Stimulated activated CD8-positive, alpha-beta memory T cell treated with anti-CD3 and anti-CD28 coated beads, Interleukin-7, amount 100 ng/mL, for 1 hour (primary cell): ENCODE data around the gene SAFB2.

Experiments used
- DNase-seq, 2 donors: peaks; one replicate each; pipeline ENCODE4 v3.0.0-alpha.2; 2020; ENCODE audit warnings: low read depth in 2 of 2

Gene SAFB2

DNA sequence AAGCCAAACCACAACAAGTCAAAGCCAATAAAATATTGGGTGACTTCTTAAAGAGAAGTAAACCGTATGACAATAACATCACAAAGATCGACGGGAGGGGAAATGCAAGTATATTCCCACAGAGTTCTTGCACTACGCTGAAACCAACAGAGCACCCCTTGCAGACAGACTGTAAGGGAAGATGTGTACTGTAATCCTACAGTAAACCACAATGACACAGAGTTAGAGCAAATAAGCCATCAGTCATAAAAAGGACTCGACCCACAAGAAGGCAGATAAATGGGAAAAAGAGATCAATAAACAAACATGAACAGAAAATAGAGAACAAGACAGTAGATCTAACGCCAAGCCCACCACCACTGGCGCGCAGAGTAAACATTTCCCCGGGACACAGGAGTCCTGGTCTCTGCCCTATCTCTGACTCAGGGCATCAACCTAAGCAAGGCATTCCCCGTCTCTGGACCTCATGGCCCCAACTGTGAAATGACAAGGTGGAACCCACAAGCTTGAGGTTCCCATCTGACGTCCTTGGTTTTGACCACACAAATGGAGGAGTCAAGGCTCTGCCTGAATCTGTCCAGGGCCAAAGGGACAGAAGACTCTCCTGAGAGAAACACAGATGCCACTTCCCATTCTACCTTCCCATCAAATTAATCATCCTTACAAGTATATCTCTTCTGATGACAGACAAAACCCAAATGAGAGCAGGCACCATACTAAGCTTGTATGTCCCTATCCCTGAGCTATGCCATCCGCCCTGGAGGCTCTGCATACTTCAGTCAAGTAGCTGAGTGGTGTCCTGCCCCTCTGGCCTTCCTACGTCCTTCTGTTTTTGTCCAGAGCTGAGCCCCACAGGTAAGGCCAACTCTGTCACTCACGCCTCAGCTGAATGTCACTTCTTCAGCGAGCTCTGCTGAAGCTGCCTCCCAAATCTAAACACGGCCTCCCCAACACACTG is 15.0 kb downstream of the SAFB2 start:
- no peak for DNase-seq

DNA sequence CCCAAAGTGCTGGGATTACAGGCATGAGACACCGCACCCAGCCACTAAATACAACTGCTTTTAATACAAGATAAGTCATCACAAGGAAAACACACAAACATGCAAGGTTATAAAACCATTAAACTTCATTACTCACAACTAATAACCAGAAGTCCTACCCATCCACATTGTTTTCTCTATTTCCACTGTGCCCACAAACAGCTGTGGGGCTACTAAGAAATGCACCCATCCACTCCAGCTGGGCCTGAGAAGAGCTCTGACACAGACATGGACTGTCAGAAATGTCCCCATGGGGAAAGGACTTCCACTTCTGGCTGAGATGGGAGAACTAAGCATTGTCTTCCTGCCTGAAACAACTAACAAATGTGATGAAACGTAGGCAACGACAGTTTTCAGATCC is 17.2 kb downstream of the SAFB2 start:
- DNase-seq = no peak

DNA sequence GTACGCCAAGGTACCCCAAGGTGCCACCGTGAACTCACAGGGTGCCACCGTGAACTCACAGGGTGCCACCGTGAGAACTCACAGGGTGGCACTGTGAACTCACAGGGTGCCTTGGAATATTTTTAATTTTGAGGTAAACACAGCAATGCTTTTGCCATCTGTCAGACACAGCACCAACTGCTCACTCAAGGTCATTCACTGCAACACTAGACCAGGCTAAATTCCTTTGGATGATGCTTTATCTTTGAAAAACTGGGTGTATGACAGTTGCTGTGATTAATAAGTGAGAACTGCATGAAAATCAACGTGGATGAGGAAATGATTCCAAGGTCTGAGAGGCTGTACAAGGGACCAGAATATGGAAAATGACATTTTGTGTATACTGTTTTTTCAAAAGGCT is 18.9 kb downstream of the SAFB2 start:
- no peak for DNase-seq

DNA sequence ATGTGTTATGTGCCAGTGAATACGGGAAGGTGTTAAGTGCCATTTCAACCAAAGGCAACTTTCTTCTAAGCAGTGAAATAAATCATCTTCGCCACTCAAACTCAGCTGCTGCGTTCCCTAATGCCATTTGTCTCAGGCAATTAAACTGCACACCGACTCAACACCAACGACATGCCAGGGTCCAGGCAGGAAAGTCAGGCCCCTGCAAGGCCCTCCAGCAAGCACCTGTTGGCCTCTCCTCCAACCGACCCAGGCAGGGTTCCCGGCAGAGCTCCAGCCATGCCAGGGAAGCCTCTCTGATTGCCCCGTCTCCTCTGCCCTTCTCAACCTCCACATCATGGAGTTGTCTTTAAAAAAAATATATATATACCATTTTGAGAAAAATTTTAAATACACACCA is 21.8 kb downstream of the SAFB2 start:
- no peak for DNase-seq

DNA sequence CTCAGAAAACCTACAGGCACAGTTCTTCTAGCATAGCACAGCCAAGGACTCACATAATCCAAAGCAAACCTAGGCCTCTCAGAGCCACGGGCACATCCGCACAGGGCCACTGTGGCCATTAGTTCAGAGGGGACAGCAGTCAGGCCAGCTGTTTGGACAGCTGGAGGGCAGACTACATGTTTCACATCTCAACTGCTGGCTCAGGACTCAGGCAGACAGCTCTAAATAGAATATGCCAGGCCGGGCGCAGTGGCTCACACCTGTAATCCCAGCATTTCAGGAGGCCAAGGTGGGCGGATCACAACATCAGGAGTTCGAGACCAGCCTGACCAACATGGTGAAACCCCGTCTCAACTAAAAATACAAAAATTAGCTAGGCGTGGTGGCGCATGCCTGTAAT is 26.8 kb downstream of the SAFB2 start:
- no peak for DNase-seq

DNA sequence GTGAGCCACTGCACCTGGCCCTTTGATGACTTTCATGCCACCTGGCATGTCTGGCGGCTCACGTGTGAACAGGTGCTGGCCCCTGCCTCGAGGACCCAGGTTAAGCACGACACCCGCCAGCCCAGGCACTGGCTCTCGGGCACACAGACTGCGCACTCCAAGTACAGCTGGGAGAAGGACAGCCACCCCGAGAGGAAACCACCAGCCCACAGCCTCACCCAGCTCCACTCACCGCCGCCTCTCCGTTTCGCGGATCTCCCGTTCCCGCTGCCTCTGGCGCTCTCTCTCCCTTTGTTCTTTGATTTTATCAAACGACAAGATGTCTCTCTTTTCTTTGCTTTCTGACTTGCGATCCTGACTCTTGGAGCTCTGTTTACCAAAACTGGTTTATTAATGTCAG is 27.4 kb downstream of the SAFB2 start:
- no peak for DNase-seq

DNA sequence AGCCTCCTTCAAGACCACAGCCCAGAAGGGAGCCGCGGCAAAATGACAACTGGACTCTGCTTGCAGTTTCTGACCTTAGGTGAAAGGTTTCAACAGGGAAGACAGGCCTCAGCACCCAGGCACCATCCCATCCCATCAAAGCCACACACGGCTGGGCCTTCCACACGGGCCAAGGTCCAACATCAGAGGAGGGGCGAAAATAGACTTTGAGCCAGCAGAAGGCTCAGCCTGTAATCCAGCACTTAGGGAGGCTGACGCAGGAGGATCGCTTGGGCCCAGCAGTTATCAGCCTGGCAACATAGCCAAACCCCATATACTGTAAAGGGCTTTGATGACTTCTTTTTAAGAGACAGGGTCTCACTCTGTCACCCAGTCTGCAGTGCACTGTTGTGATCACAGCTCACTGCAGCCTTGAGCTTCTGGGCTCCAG is 28.0 kb downstream of the SAFB2 start:
- no peak for DNase-seq

DNA sequence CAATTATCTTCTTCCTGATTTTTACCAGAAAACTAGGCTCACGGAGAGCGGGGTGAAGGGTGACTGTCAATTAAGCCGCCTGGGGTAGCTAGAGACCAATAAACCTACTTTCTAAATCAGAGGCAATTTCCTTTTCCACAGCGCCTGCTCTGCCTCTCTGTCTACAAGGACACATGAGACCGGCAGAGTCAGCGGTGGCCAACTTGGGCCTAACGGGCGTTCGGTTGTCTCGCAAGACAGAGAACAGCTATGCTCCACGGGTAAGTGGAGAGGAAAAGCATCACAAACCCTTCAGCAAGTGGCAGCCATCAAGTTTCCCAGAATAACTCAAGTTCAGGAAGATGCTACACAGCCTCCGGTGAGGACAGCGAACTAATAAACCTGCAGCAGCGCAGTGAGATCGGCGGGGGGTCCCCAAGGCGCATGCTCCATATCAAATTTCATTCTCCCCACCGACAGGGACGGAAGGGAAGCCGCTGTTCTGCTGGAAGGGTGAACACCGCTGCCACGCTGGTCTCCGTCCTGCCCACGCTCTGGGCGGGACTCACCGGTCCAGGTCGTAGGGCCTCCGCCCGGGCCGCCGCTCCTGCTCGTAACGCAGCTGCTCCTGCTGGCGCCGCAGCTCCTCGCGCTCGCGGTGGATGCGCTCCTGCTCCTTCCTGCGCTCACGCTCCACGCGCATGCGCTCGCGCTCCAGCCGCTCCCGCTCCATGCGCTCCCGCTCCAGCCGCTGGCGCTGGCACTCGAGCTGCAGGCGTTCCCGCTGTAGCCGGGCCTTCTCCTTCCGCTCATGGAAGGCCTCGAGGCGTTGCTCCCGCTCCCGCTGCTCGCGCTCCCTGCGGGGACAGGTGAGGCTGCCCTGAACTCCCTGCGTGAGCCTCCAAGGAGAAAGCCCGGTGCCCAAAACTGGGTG is 29.0 kb downstream of the SAFB2 start:
- DNase-seq = no peak

DNA sequence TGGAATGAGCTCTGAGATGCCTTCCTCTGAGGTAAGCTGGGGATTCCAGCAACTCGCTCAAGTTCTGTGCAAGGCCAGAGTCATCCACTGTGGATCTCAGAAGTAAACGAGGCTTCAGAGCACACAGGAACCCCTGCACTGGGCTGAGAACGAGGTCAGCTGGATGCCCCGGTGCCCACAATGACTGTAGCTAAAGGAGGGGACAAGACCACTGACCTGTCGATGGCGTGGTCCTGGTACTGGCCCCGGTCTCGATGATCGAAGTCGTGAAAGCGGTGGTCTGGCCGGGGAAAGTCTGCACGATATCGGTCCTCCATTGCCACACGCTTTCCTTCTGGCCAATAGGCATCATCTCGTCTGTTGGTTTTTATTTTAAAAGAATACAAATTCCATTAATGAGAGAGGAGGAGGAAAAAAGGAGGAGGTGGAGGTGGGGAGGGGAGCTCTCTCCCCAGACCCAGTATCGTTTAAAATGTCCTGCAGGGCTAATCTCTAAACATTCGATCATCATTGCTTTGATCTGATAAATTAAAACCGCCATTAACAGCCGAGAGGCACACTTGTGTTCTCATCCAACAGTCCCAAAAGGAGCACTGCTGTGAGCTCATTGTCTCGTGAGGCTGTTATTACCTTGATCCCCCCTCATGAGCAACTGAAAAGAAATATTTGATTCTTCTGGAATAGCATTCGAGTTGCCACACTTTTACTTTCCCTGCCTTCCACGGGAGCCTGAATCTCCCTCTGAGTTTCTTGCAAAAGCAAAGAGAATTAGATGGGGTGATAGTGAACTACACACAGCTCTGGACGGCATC is 29.8 kb downstream of the SAFB2 start:
- DNase-seq = no peak

DNA sequence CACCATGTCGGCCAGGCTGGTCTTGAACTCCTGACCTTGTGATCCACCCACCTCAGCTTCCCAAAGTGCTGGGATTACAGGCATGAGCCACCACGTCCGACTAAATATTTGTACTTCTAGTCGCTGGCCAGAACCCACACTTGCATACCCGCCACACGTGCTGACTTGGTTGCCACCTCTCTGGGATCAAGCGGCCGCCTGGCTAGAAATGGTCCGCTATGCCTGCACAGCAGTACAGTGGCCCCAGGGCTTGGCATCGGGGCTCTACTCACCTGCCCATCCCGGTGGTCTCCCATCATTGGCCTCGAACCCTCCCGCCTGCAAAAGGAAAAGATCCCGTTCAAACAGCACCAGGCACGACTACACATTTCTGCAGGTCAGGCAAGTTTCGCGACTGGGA is 31.1 kb downstream of the SAFB2 start:
- DNase-seq = no peak

DNA sequence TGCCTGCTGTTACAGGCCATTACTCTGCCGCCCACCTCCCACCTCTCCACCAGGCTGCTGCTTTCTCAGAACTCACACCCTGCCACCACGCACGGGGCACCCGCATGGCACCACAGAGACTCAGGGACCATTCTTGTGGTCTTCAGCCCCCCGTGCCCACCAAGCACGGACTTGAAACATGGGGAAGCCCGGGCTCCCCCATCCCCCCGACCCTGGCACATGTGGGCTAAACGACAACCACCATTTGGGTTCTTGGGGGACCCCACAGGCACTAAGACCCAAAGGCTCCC is 31.8 kb downstream of the SAFB2 start:
- no peak for DNase-seq

DNA sequence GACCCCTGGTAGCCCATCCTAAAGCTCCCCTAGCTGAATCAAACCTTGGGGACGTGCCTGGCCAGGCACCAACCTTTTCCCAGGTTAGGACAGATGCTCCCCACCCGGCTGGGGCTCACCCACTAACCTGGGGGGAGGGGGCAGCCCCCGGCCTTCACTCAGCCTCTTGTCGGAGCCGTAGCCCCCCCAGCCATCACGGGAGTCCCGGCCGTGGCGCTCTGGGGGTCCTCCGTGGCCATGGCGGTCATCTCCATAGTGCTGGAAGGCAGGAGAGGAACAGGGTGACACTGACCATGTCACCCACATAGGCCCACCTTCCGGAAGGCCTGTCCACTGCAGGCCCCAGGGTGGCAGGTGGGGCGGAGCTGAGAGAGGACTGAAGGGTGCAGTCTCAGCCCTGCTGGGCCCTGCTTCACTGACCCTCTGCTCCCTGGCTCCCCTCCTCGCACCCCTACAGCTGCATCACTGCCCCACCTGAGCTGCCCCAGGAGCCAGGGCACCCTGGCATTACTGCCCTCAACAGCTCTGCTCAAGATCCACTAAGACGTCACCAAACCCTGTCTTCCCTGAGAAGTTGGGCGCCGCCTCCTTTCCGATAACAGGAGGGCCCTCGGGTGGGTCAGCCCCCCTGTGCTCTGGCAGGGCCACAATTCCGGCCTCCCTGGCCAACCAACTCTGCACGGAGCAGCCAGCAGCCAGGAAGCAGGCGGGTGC is 32.3 kb downstream of the SAFB2 start:
- DNase-seq = no peak

DNA sequence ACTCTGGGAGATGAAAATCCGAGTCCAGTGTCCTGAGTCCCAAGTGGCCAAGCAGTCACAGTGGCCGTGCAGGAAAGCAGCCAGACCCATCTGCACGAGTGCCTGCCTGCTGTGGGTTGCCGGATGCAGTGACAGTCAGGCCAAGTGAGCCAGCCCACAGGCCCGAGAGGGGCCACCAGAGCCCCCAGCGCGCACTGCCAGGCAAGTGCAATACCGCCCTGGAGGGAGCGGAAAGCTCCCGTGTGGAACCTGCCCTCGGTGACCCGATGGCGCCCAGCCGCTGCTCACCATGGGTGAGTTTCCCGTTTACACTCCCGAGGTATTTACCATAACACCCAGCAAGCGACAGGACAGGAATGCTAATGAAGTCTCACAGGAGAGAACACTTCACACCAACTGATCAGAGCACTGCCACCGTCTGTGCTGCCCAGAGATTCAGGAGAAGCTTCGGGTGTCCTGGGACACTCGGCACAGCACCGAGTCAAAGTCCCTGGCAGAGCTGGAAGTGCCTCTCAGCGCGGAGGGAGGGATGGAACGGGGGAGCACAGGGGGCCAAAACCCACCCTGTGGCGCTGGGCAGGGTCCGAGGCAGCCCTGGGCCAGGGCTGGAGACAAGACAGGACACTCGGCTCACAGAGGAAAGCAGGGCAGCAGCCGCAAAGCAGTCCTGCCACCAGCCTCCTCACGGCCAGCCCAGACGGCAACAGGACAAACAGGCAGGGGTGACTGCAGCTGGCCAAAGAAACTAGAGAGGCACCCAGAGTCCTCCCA is 33.5 kb downstream of the SAFB2 start:
- DNase-seq = no peak

DNA sequence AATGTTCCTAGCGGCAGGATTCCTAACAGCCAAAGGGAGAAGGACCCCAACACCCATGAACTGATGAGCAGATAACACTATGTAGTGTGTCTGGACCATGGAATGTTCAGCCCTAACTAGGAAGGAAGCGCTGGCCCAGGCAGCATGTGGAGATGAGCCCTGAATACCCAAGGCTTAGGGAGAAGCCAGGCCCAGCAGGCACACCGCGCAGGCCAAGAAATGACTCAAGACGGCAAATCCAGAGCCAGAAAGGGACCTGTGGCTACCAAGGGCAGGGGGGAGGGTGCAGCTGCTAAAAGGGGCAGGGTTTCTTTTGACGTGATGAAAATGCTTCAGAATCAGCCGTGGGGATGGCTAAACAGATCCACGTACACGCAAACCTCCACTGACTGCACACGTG is 34.1 kb downstream of the SAFB2 start:
- no peak for DNase-seq

DNA sequence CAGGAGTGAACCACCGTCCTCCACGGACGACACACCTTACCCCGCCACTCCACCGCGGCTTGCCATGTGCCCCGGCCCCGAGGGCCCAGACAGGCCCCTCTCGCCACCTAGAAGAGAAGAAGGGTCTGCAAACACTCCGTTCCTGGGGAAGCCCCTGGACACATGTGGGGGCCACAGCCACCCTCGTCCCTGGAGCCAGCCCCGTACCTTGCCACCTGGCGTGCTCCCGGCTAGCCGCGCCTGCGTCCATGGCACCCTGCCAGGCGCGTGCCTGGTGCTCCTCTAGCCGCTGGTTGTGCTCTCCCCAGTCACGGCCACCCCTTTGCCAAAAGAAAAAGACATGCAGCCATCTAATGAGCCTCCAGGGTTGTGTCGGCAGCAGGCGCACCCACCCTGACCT is 34.9 kb downstream of the SAFB2 start:
- no peak for DNase-seq

DNA sequence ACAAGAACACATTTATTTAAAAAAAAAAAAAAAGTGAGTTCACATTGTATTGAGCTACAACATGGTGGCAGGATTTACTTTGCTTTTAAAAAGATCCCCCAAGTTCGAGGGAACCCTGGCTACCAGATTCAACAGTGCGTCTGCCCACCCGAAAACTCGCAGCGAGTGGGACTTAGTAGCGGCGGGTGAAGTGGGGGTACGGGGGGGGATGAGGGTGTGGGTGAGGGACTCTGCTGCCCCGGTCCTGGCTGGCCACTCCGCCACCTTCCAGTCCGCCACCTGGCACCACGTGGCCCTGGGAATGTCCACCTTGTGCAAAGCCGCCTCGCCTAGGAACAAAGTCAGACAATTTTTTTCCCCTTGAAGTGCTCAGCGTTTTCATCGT is 35.5 kb downstream of the SAFB2 start:
- DNase-seq = no peak

DNA sequence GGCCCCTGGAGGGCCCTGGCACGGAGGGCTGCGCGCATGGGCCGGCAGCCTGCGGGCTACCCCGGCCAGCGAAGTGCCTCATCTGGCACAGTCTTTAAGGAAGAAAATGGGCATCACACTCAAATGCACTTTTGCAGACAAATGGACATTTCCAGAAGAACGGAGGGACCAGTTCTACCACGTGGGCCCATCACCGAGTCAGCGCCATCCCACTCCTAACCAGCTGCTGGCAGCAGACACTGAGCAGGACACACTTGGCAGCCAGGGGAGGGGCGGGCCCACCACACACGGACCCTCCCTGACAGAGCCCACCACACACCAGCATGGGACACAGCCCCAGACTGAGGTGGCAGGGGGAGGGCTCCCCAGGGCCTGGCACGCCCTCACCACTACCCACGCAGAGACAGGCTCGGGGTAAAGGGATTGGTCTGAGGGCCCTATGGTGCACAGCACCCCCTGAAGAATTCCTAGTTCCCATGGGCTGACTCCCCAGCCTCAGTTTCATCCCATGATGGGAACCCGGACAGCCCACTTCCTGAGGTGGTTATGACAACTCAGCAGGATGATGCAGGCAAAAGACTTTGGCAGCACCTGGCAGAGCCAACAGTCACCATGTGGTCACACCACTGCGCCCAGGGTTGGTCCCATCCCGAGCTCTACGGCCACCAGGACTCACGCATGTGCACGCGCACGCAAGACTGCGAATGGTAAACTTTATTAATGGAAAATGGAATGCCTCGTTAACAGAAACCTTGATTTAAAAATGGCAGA is 36.1 kb downstream of the SAFB2 start:
- no peak for DNase-seq

DNA sequence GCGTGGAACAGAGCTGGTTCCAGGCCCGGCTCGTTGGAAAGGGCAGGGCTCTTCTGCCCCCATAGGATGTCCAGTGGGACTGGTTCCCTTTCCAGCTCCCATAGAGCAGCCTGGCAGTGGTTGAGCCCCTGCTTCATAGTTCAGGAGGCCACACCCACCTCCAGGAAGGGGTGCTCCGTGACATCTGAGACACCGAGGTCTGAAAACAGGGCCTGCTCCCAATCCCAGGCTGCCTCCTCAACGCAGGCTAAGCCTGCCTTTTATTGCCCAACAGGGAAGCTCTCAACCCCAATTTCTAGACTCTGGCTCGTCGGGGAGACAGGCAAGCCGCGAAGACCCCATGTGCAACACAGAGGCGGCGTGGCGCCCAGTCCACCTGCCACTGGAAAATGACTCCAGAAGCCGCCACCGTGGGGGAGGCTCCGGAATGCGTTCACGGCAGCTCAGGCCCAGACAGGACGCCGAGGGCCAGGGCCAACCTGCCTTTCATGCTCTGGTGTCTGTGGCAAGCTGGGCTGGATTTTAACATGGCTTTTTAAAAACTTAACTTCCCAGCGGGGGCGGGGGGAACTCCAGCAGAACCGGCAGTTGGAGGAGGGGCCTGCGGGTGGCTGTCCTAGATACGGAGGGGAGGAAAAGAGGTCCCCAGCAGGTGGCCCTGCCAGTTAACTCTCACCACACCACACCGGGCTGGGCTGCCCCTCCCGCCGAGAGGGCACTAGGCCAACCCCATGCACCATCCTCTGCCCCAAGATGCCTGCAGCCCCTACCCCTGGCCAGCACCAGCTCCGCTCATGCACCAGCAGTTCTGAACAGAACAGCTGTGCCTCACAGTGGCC is 36.9 kb downstream of the SAFB2 start:
- no peak for DNase-seq

DNA sequence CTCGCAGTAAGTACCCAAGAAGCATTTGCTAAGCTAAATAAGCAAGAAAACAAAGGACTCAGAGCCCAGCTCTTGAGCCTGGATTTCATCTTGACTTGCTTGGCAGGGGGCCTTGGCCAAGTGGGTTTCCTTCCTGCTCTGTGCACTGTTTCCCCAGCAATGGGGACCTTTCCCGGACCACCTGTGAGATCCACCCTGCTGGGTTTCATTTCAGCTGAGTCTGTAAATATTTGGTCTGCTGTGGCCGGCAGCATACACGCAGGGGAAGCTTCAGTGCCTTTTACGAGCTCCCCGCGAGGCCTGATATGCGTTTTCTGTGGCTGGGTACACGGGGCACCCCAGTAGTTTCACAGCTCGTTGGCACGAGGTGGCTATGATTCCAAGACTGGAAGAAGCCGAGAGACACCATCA is 42.4 kb downstream of the SAFB2 start:
- DNase-seq = no peak
